K562 (cell line): ENCODE measurements around the gene INPP5D. TPM values are rescaled to one million over a fixed set of nuclear protein-coding genes. Genes with fewer than 3 reads are reported as not detected.

Source experiments
- ATAC-seq: fragments of 200-7000 bp; cut with Tn5 transposase; 3 replicates; pipeline ENCODE4 v1.9.1; 2020; ENCODE audit warnings: moderate library complexity
- BruUV-seq: library from RNA; stranded (reverse); fragments of 400-500 nt; replicated peaks from 2 replicates; lab custom pipeline; 2021; lab: Mats Ljungman, UMichigan
- CTCF ChIA-PET: fragments of 300-600 bp; formaldehyde crosslinking; extraction: SDS; loops from one replicate; lab custom pipeline; 2021; ENCODE audit warnings: low intra/inter-chr PET ratio; lab: Yijun Ruan, JAX
- POLR2A ChIA-PET: fragments of 300-600, 350-650 bp; sonication (Branson Sonifier 250); formaldehyde crosslinking; extraction: SDS; loops from one replicate; lab custom pipeline; 2021; ENCODE audit warnings: antibody characterized with exemption, inconsistent platforms; lab: Yijun Ruan, JAX
- DNase-seq, 4 experiments: peaks; one replicate each; pipeline versions ENCODE4 v3.0.0 to v3.0.0-alpha.2; 2011 to 2018; ENCODE audit warnings: low spot score in 3 of 4, mixed read lengths in 3 of 4; ENCODE audit errors: extremely low read depth in 1 of 4
- FAIRE-seq: peaks from 2 replicates; lab custom pipeline; 2011; peaks lifted over from hg19 to GRCh38; lab: Jason Lieb, UNC
- H2AFZ ChIP-seq: 2 replicates; pipeline ENCODE4 v1.6.0; 2011; ENCODE audit warnings: low read depth, low read length, control low read depth, inconsistent platforms
- H3K27ac ChIP-seq: fragments of 200-600 bp; 3 replicates; pipeline ENCODE4 v1.8.0; 2011; ENCODE audit warnings: low read depth, mild to moderate bottlenecking, control low read depth, inconsistent platforms, low read length, moderate library complexity, mixed read lengths; ENCODE audit errors: extremely low read depth
- H3K27me3 ChIP-seq, 2 experiments: fragments of 300-600 bp in 1 of 2; 2 replicates in 1 of 2; 3 replicates in 1 of 2; pipeline versions ENCODE4 v1.6.0 to v1.8.0; 2011; ENCODE audit warnings: inconsistent platforms in 2 of 2, low read length in 2 of 2, mild to moderate bottlenecking in 1 of 2, mixed read lengths in 1 of 2, moderate library complexity in 1 of 2; ENCODE audit not compliant: control insufficient read depth in 2 of 2, insufficient read depth in 2 of 2
- H3K36me3 ChIP-seq: fragments of 300-600 bp; 3 replicates; pipeline ENCODE4 v1.8.0; 2011; ENCODE audit warnings: mild to moderate bottlenecking, low read length, inconsistent platforms; ENCODE audit not compliant: control insufficient read depth, insufficient read depth
- H3K4me1 ChIP-seq, 2 experiments: fragments of 200-600 bp in 1 of 2; replicated peaks in 1 of 2; 2 replicates in 1 of 2; 3 replicates in 1 of 2; pipeline versions ENCODE4 v1.5.1 to v1.8.0; 2011; ENCODE audit warnings: inconsistent platforms in 2 of 2, low read length in 2 of 2, mild to moderate bottlenecking in 1 of 2, mixed read lengths in 1 of 2, moderate library complexity in 1 of 2; ENCODE audit not compliant: control insufficient read depth in 2 of 2, insufficient read depth in 2 of 2
- H3K4me2 ChIP-seq: 2 replicates; pipeline ENCODE4 v1.6.1; 2011; ENCODE audit warnings: low read length, control low read depth, inconsistent platforms, mixed read lengths; ENCODE audit not compliant: insufficient read depth
- H3K4me3 ChIP-seq: fragments of 200-600 bp; sonication (generic), shearing (Covaris generic); 2 replicates; pipeline ENCODE4 v1.5.1; 2016; ENCODE audit warnings: control low read depth, inconsistent platforms
- H3K79me2 ChIP-seq: fragments of 200-600 bp; 3 replicates; pipeline ENCODE4 v1.8.0; 2011; ENCODE audit warnings: low read length, inconsistent platforms; ENCODE audit not compliant: control insufficient read depth, insufficient read depth
- H3K9ac ChIP-seq, 2 experiments: 2 replicates each; pipeline versions ENCODE4 v1.6.0 to v1.6.1; 2011; ENCODE audit warnings: low read depth in 2 of 2, low read length in 2 of 2, control low read depth in 1 of 2, inconsistent platforms in 1 of 2, mild to moderate bottlenecking in 1 of 2, mixed read lengths in 1 of 2; ENCODE audit not compliant: insufficient read depth in 1 of 2
- H3K9me1 ChIP-seq: one replicate; pipeline ENCODE4 v1.6.0; 2011; ENCODE audit warnings: inconsistent platforms, mild to moderate bottlenecking, low read length, moderate library complexity; ENCODE audit not compliant: control insufficient read depth, insufficient read depth
- H3K9me3 ChIP-seq: replicated peaks from 2 replicates; pipeline ENCODE4 v1.5.1; 2011; ENCODE audit warnings: low read depth, low read length, inconsistent platforms; ENCODE audit not compliant: control insufficient read depth, insufficient read depth
- H4K20me1 ChIP-seq: replicated peaks from 2 replicates; pipeline ENCODE4 v1.6.1; 2011; ENCODE audit warnings: low read length, inconsistent platforms, mixed read lengths; ENCODE audit not compliant: control insufficient read depth, insufficient read depth
- WGBS: fragments of 100-300 bp; shearing (Covaris generic); methylation state at CpG from one replicate; pipeline ENCODE4 v1.1.6; 2016; ENCODE audit warnings: low coverage, mixed read lengths; ENCODE audit not compliant: insufficient coverage; ENCODE audit errors: missing lambda C conversion rate; 5-methylcytosine and 5-hydroxymethylcytosine counted together
- in situ Hi-C: fragments of 300-500 bp; cut with MboI; formaldehyde crosslinking; loops from 4 replicates; pipeline ENCODE4 v1.15.0; 2018; ENCODE audit warnings: inconsistent platforms, mixed read lengths
- intact Hi-C: fragments of 100-400 bp; cut with micrococcal nuclease; formaldehyde crosslinking; loops from 2 replicates; pipeline ENCODE4 v1.14.2; 2022
- polyA plus RNA-seq, 8 experiments: library from polyadenylated mRNA; depleted of rRNA in 4 of 8; stranded (reverse) in 5 of 8; unstranded in 3 of 8; fragments of >200 nt; fragmentation: Nextera tagmentation in 2 of 8; fragmentation: Illumina TruSeq in 1 of 8; extraction: Ambion mirVana in 2 of 8; extraction: Trizol in 1 of 8; gene quantifications; 2 replicates each; pipeline versions ENCODE4 v1.2.1 to v1.2.3, GENCODE V29; 2011 to 2014; ENCODE audit warnings: inconsistent platforms in 1 of 8, missing spikeins in 1 of 8
- total RNA-seq, 7 experiments: library from RNA; depleted of rRNA in 6 of 7; stranded (reverse); fragments of >200 nt in 6 of 7; fragmentation: Illumina TruSeq in 2 of 7; extraction: Trizol in 2 of 7; gene quantifications; 2 replicates each; pipeline versions ENCODE4 v1.2.1 to v1.2.3, GENCODE V29; 2011 to 2021; ENCODE audit warnings: low replicate concordance in 1 of 7
- TF ChIP-seq, protein P1 (sequence below): fragments of 250-450 bp; sonication (Bioruptor Pico); IDR thresholded peaks from 2 replicates; pipeline ENCODE4 v1.5.1; 2021; ENCODE audit warnings: mild to moderate bottlenecking
- TF ChIP-seq, protein P2 (sequence below): sonication (generic); formaldehyde crosslinking; IDR thresholded peaks from 2 replicates; pipeline ENCODE4 v1.8.0; 2023; ENCODE audit warnings: missing genetic modification reagents, mild to moderate bottlenecking, borderline replicate concordance

INPP5D gene
- total and polyA plus RNA-seq, 9 of the 15 experiments (the other 6 are each of a cell fraction or from before 2014, with no cell fraction given), result 0.55 to 6.2 (median 2.2) TPM

DNA sequence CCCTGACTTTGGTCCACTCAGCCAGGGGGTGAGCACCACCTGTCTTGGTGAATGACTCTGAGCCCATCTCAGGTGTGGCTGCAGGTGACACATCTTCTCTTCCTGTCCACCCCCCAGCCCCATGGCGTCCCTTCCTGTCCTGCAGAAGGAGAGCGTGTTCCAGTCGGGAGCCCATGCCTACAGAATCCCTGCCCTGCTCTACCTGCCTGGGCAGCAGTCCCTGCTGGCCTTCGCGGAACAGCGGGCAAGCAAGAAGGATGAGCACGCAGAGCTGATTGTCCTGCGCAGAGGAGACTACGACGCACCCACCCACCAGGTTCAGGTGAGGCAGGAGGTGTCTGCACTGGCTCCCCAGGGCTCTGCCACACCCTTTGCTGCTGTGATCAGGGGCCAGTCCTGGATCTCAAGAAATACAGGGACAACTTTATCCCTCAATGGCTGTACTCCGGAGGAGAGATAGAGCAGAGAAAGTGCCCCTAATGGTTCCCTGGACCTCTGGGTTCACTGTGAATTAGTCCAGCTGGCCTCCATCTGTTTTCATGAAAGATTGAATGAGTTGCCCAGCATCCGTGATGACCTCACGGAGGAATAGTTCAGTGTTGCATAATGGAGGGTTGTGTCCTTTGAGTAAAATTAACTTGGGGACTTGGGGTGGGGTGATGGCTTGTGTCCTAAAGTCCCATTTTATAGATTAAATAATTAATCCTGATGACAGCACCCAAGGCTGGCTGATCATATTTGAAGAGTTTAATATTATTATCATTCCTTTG lies 27.4 kb upstream of the INPP5D start, which contains the start of gene NEU2:
Gene NEU2, plus strand, starts transcription at position 122 of the 770 bp plus-strand sequence. Its CDS starts 0 bp downstream, at position 122.
- Histone ChIP-seq H3K36me3 (no peaks in the 10 kb centered on the region), H3K9me3 (no peaks in the 10 kb centered on the region; the same call in 1 of the 2 replicates), H3K79me2 (no peaks in the 10 kb centered on the region), H3K4me3 (no peak within 1 kb of the TSS), H3K27me3 (peaks cover 3 to 28% of the 10 kb centered on the region in 2 experiments; a peak in 3 of 5 replicates), H2AFZ (no peak within 1 kb of the TSS), H3K27ac (no peak within 1 kb of the TSS), H3K9me1 (no peaks in the 10 kb centered on the region), H3K9ac (no peak within 1 kb of the TSS), H3K4me1 (peaks cover 0 to 9% of the 10 kb centered on the region in 2 experiments; a peak in 2 of 5 replicates), H4K20me1 (no peaks in the 10 kb centered on the region), H3K4me2 (no peak within 1 kb of the TSS)
- CTCF ChIA-PET, result no interaction called here
- intact Hi-C loops (no loop called here), in situ Hi-C loops (no loop called here)
- FAIRE-seq (no peak), ATAC-seq (no peak), DNase-seq (no peak)
- TF ChIP-seq, protein P1, sequence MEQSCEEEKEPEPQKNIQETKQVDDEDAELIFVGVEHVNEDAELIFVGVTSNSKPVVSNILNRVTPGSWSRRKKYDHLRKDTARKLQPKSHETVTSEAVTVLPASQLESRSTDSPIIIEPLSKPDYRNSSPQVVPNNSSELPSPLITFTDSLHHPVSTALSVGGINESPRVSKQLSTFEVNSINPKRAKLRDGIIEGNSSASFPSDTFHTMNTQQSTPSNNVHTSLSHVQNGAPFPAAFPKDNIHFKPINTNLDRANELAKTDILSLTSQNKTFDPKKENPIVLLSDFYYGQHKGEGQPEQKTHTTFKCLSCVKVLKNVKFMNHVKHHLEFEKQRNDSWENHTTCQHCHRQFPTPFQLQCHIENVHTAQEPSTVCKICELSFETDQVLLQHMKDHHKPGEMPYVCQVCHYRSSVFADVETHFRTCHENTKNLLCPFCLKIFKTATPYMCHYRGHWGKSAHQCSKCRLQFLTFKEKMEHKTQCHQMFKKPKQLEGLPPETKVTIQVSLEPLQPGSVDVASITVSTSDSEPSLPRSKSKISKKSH (CRISPR knock-in tag), result no peak
- TF ChIP-seq, protein P2, sequence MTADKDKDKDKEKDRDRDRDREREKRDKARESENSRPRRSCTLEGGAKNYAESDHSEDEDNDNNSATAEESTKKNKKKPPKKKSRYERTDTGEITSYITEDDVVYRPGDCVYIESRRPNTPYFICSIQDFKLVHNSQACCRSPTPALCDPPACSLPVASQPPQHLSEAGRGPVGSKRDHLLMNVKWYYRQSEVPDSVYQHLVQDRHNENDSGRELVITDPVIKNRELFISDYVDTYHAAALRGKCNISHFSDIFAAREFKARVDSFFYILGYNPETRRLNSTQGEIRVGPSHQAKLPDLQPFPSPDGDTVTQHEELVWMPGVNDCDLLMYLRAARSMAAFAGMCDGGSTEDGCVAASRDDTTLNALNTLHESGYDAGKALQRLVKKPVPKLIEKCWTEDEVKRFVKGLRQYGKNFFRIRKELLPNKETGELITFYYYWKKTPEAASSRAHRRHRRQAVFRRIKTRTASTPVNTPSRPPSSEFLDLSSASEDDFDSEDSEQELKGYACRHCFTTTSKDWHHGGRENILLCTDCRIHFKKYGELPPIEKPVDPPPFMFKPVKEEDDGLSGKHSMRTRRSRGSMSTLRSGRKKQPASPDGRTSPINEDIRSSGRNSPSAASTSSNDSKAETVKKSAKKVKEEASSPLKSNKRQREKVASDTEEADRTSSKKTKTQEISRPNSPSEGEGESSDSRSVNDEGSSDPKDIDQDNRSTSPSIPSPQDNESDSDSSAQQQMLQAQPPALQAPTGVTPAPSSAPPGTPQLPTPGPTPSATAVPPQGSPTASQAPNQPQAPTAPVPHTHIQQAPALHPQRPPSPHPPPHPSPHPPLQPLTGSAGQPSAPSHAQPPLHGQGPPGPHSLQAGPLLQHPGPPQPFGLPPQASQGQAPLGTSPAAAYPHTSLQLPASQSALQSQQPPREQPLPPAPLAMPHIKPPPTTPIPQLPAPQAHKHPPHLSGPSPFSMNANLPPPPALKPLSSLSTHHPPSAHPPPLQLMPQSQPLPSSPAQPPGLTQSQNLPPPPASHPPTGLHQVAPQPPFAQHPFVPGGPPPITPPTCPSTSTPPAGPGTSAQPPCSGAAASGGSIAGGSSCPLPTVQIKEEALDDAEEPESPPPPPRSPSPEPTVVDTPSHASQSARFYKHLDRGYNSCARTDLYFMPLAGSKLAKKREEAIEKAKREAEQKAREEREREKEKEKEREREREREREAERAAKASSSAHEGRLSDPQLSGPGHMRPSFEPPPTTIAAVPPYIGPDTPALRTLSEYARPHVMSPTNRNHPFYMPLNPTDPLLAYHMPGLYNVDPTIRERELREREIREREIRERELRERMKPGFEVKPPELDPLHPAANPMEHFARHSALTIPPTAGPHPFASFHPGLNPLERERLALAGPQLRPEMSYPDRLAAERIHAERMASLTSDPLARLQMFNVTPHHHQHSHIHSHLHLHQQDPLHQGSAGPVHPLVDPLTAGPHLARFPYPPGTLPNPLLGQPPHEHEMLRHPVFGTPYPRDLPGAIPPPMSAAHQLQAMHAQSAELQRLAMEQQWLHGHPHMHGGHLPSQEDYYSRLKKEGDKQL, result no peak
- WGBS, result 22% methylated on average over 10 of the region's 13 CpGs
- no TSS peak for BruUV-seq
- POLR2A ChIA-PET, result interaction anchor here (0.7 kb wide), 2 partner anchors 9 to 21 kb away, joined by 3 read pairs; no protein-coding TSS in a partner anchor
